T-cell (primary cell): Measurements from ENCODE around the gene GFM2. TPM values are rescaled to one million over a fixed set of nuclear protein-coding genes. Genes with fewer than 3 reads are reported as not detected.

Experiments used
- ATAC-seq, 4 experiments: fragments of 200-7000 bp in 3 of 4; fragments of 150-1000 bp in 1 of 4; cut with Tn5 transposase; replicated peaks in 1 of 4; 1 replicate in 3 of 4; 2 replicates in 1 of 4; pipeline ENCODE4 v1.10.0; 2021; ENCODE audit warnings: moderate library complexity in 3 of 4, mild to moderate bottlenecking in 2 of 4, moderate number of reproducible peaks in 1 of 4
- CTCF ChIA-PET, 2 donors: fragments of 300-600 bp; sonication (Branson Sonifier 250); formaldehyde crosslinking; loops; one replicate each; lab custom pipeline; 2022; ENCODE audit warnings: antibody characterized with exemption in 2 of 2; lab: Charles Lee
- POLR2A ChIA-PET, 2 donors: fragments of 300-600 bp; sonication (Branson Sonifier 250); formaldehyde crosslinking; loops; one replicate each; lab custom pipeline; 2022; ENCODE audit warnings: antibody characterized with exemption in 2 of 2; lab: Charles Lee
- DNase-seq, 35 experiments: peaks; one replicate each; pipeline versions ENCODE4 v3.0.0 to v3.0.0-alpha.2; 2013 to 2023
- H3K27ac ChIP-seq: one replicate; pipeline ENCODE4 v1.5.1; 2013; ENCODE audit warnings: low read length
- H3K27me3 ChIP-seq, 2 experiments: replicated peaks in 1 of 2; 1 replicate in 1 of 2; 2 replicates in 1 of 2; pipeline versions ENCODE4 v1.6.1 to v1.7.0; 2013; ENCODE audit warnings: low read length in 1 of 2, mixed read lengths in 1 of 2; ENCODE audit not compliant: control insufficient read depth in 2 of 2, insufficient read depth in 2 of 2; ENCODE audit errors: extremely low read depth in 1 of 2
- H3K36me3 ChIP-seq, 2 donors: 1 replicate in 1 of 2; 2 replicates in 1 of 2; pipeline versions ENCODE4 v1.6.1 to v1.7.0; 2013; ENCODE audit warnings: low read length in 1 of 2; ENCODE audit not compliant: control insufficient read depth in 2 of 2, insufficient read depth in 1 of 2; ENCODE audit errors: extremely low read depth in 1 of 2
- H3K4me1 ChIP-seq, 2 experiments: 1 replicate in 1 of 2; 2 replicates in 1 of 2; pipeline versions ENCODE4 v1.6.1 to v1.7.0; 2013; ENCODE audit warnings: low read length in 2 of 2, mixed read lengths in 1 of 2; ENCODE audit not compliant: insufficient read depth in 2 of 2, control insufficient read depth in 1 of 2; ENCODE audit errors: extremely low read depth in 1 of 2
- H3K4me3 ChIP-seq, 2 donors: 1 replicate in 1 of 2; 2 replicates in 1 of 2; pipeline versions ENCODE4 v1.5.1 to v1.7.0; 2013; ENCODE audit warnings: mild to moderate bottlenecking in 2 of 2, low read length in 1 of 2, moderate library complexity in 1 of 2; ENCODE audit not compliant: control insufficient read depth in 1 of 2; ENCODE audit errors: extremely low read depth in 1 of 2
- H3K9me3 ChIP-seq: 2 replicates; pipeline ENCODE4 v1.7.0; 2013
- H3K27ac Mint-ChIP-seq, 2 donors: one replicate each; pipeline ENCODE4 v1.8.0; 2020 to 2021; ENCODE audit warnings: mild to moderate bottlenecking in 2 of 2, mixed read lengths in 2 of 2
- H3K27me3 Mint-ChIP-seq, 2 donors: one replicate each; pipeline ENCODE4 v1.8.0; 2021 to 2022; ENCODE audit warnings: mixed read lengths in 2 of 2
- H3K36me3 Mint-ChIP-seq: one replicate; pipeline ENCODE4 v1.8.0; 2021; ENCODE audit warnings: mixed read lengths
- H3K4me1 Mint-ChIP-seq, 3 donors: one replicate each; pipeline ENCODE4 v1.8.0; 2020 to 2022; ENCODE audit warnings: mixed read lengths in 3 of 3, mild to moderate bottlenecking in 1 of 3
- H3K4me3 Mint-ChIP-seq, 3 donors: one replicate each; pipeline ENCODE4 v1.8.0; 2020 to 2022; ENCODE audit warnings: mild to moderate bottlenecking in 3 of 3, mixed read lengths in 3 of 3, moderate library complexity in 3 of 3
- H3K9me3 Mint-ChIP-seq, 3 donors: one replicate each; pipeline ENCODE4 v1.8.0; 2020 to 2022; ENCODE audit warnings: mixed read lengths in 3 of 3
- WGBS: methylation state at CpG from one replicate; pipeline ENCODE4 v1.1.5; 2013; ENCODE audit warnings: missing lambda C conversion rate; ENCODE audit not compliant: insufficient coverage; 5-methylcytosine and 5-hydroxymethylcytosine counted together
- total RNA-seq, 35 experiments: library from RNA in 6 of 35; stranded (reverse) in 6 of 35; fragments of 120-200 nt in 1 of 35; gene quantifications; one replicate each; pipeline versions ENCODE4 v1.2.1 to v1.2.4 and lab custom pipeline; 2013 to 2026

Gene GFM2
- total RNA-seq, 5 donors from 2014 or later (not counting 1 experiment from before 2014, with no cell fraction given), result 13.7 to 21.8 (median 20.3) TPM

DNA sequence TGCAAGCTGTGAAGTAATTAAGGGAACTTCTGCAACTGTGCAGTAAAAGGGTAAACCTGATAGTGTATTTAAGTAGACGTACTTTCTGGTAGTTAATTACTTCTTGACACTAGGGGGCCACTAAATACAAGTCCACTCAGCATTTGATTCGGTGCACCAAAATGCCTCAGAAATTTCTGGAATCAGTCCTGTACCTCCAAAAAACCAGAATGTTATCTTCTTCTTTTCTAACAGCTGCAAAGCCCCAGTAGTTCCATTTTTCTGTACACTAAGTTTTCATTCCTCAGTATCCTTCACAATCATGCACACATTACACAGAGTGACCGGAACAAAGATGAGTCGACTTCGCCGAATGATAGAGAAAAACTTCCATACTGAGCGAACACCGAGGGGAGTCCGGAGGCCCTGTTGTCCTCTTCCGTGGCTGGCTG lies 484 bp downstream of the GFM2 start:
- Histone ChIP-seq H3K27me3 (no peaks in the 10 kb centered on the region), H3K9me3 (no peaks in the 10 kb centered on the region), H3K4me1 (peaks cover 23 to 25% of the 10 kb centered on the region in 2 experiments), H3K4me3 (peak overlapping the region; percentile 76 to 96), H3K36me3 (peaks cover 0 to 31% of the 10 kb centered on the region in 2 donors), H3K27ac (peak overlapping the region; percentile 54)
- CTCF ChIA-PET, result interaction anchor here (0.8 to 1.3 kb wide), 3 partner anchors 81 to 570 kb away, joined by 3 to 5 read pairs (median 3); partner anchors contain the start of genes HEXB (in 1 of the 2) and HMGCR (in 1 of the 2)
- H3K27ac Mint-ChIP-seq, result peak overlapping the region; percentile 94 to 97
- POLR2A ChIA-PET, result no interaction called here
- peak in 10 of 35 experiments; percentile 3 to 72 (median 13) for DNase-seq
- ATAC-seq, result peak; percentile 53 to 63 (median 60)
- WGBS, result 2% methylated on average over 9 of the region's 10 CpGs
- peaks cover 26% of the 10 kb centered on the region for H3K36me3 Mint-ChIP-seq
- no peaks in the 10 kb centered on the region for H3K9me3 Mint-ChIP-seq
- H3K27me3 Mint-ChIP-seq, result no peaks in the 10 kb centered on the region
- H3K4me1 Mint-ChIP-seq, result peaks cover 23 to 58% (median 51%) of the 10 kb centered on the region in 3 donors
- H3K4me3 Mint-ChIP-seq, result peak overlapping the region; percentile 99 to 100 (median 99)

GRCh38 chr5:74765929-74766328 lies 988 bp downstream of the GFM2 start:
- Mint-ChIP-seq H3K4me1 (peaks cover 23 to 58% (median 54%) of the 10 kb centered on the region in 3 donors), H3K4me3 (peak overlapping the region; percentile 99 to 100 (median 99)), H3K27ac (no peak overlapping the region), H3K9me3 (no peaks in the 10 kb centered on the region), H3K36me3 (peaks cover 27% of the 10 kb centered on the region), H3K27me3 (no peaks in the 10 kb centered on the region)
- no peak for ATAC-seq
- H3K9me3 ChIP-seq, result no peaks in the 10 kb centered on the region
- DNase-seq, result peak in 1 of 35 experiments; percentile 7
- H3K27me3 ChIP-seq, result no peaks in the 10 kb centered on the region
- ChIA-PET CTCF (interaction anchor here (0.8 to 1.3 kb wide), 3 partner anchors 153 to 956 kb away, joined by 3 to 5 read pairs (median 3); partner anchors contain the start of gene HMGCR (in 1 of the 2)), POLR2A (no interaction called here)
- H3K4me1 ChIP-seq, result peaks cover 23 to 25% of the 10 kb centered on the region in 2 experiments
- H3K27ac ChIP-seq, result no peak overlapping the region
- peaks cover 0 to 31% of the 10 kb centered on the region in 2 donors for H3K36me3 ChIP-seq
- 68% methylated on average over 17 of the region's 27 CpGs for WGBS
- H3K4me3 ChIP-seq, result peak overlapping the region; percentile 76 to 96

DNA sequence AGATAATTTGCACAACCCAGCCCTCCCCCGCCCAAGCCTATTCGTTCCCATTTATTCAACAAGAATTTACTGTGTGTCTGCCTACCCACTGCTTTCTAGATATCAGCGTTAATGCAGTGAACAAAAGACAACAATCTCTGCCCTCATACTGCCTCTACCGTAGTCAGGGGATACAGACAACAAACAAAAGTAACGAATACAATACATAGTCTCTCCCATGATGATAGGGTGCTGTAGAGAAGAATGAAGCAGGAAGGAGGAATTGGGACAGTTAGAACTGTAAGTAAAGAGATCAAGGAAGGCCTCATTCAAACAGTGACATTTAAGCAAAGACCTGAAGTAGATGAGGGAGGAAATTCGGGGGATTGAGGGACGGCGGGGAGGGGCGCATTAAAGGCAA lies 1.7 kb downstream of the GFM2 start:
- ATAC-seq, result no peak
- ChIA-PET POLR2A (interaction anchor here (0.6 to 0.7 kb wide), 2 partner anchors 19 to 463 kb away, joined by 6 to 8 read pairs; no protein-coding TSS in a partner anchor), CTCF (interaction anchor here (0.6 to 0.8 kb wide), 3 partner anchors 44 to 981 kb away, joined by 3 to 5 read pairs (median 3); no protein-coding TSS in a partner anchor)
- H3K27ac Mint-ChIP-seq, result peak overlapping the region in 1 of 2 donors; percentile 41
- Histone ChIP-seq H3K9me3 (no peaks in the 10 kb centered on the region), H3K4me1 (peaks cover 23 to 25% of the 10 kb centered on the region in 2 experiments), H3K27ac (no peak overlapping the region), H3K4me3 (no peak overlapping the region), H3K27me3 (no peaks in the 10 kb centered on the region), H3K36me3 (peaks cover 0 to 30% of the 10 kb centered on the region in 2 donors)
- peak overlapping the region; percentile 63 to 100 (median 99) for H3K4me3 Mint-ChIP-seq
- peaks cover 28% of the 10 kb centered on the region for H3K36me3 Mint-ChIP-seq
- DNase-seq, result no peak
- 88% methylated on average over 3 of the region's 9 CpGs for WGBS
- H3K9me3 Mint-ChIP-seq, result no peaks in the 10 kb centered on the region
- peaks cover 30 to 59% (median 57%) of the 10 kb centered on the region in 3 donors for H3K4me1 Mint-ChIP-seq
- H3K27me3 Mint-ChIP-seq, result no peaks in the 10 kb centered on the region

GRCh38 chr5:74763504-74763903 lies 3.4 kb downstream of the GFM2 start:
- ATAC-seq, result no peak
- Histone ChIP-seq H3K36me3 (peaks cover 4 to 28% of the 10 kb centered on the region in 2 donors), H3K4me1 (peaks cover 23 to 25% of the 10 kb centered on the region in 2 experiments), H3K9me3 (no peaks in the 10 kb centered on the region), H3K27ac (no peak overlapping the region), H3K27me3 (no peaks in the 10 kb centered on the region), H3K4me3 (no peak overlapping the region)
- Mint-ChIP-seq H3K4me3 (no peak overlapping the region), H3K27ac (no peak overlapping the region), H3K27me3 (no peaks in the 10 kb centered on the region), H3K36me3 (peaks cover 27% of the 10 kb centered on the region), H3K4me1 (peaks cover 32 to 56% (median 55%) of the 10 kb centered on the region in 3 donors), H3K9me3 (no peaks in the 10 kb centered on the region)
- ChIA-PET CTCF (interaction anchor here in 1 of 2 donors (0.5 kb wide), 1 partner anchor 8 kb away, joined by 4 read pairs; no protein-coding TSS in a partner anchor), POLR2A (interaction anchor here (0.6 kb wide), 3 partner anchors 20 to 612 kb away, joined by 3 to 4 read pairs (median 4); no protein-coding TSS in a partner anchor)
- no peak for DNase-seq

DNA sequence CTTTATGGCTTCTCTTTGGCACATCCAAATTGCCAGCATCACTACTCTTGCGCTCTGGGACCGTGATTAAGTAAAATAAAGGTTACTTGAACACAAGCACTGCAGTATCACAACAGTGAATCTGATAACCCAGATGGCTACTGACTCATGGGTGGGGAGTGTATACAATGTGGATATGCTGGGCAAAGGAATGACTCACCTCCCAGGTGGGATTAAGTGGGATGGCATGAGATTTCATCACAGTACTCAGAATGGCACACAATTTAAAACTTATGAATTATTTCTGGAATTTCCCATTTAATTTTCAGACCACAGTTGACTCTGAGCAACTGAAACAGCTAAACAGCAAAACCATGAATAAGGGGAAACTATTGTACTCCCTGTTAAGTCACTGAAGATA lies 4.3 kb downstream of the GFM2 start:
- ChIA-PET POLR2A (no interaction called here), CTCF (no interaction called here)
- Mint-ChIP-seq H3K27ac (no peak overlapping the region), H3K4me3 (no peak overlapping the region), H3K27me3 (no peaks in the 10 kb centered on the region), H3K9me3 (no peaks in the 10 kb centered on the region), H3K36me3 (peaks cover 34% of the 10 kb centered on the region), H3K4me1 (peaks cover 25 to 49% (median 47%) of the 10 kb centered on the region in 3 donors)
- Histone ChIP-seq H3K9me3 (no peaks in the 10 kb centered on the region), H3K36me3 (peaks cover 8 to 36% of the 10 kb centered on the region in 2 donors), H3K27ac (no peak overlapping the region), H3K4me1 (peaks cover 17% of the 10 kb centered on the region in 2 experiments), H3K4me3 (no peak overlapping the region), H3K27me3 (no peaks in the 10 kb centered on the region)
- DNase-seq, result no peak
- WGBS, result no CpG with 5 or more reads among the region's 2 CpGs
- ATAC-seq, result no peak

GRCh38 chr5:74761241-74761640 lies 5.7 kb downstream of the GFM2 start:
- ATAC-seq (no peak), DNase-seq (no peak)
- Histone ChIP-seq H3K4me1 (peaks cover 16% of the 10 kb centered on the region in 2 experiments), H3K36me3 (peaks cover 11 to 46% of the 10 kb centered on the region in 2 donors), H3K27me3 (no peaks in the 10 kb centered on the region), H3K27ac (no peak overlapping the region), H3K4me3 (no peak overlapping the region), H3K9me3 (no peaks in the 10 kb centered on the region)
- WGBS, result no CpG with 5 or more reads among the region's 1 CpG
- Mint-ChIP-seq H3K4me3 (no peak overlapping the region), H3K27me3 (no peaks in the 10 kb centered on the region), H3K4me1 (peaks cover 25 to 41% (median 40%) of the 10 kb centered on the region in 3 donors), H3K27ac (no peak overlapping the region), H3K9me3 (peaks cover 0 to 4% (median 2%) of the 10 kb centered on the region in 3 donors), H3K36me3 (peaks cover 41% of the 10 kb centered on the region)
- POLR2A ChIA-PET, result interaction anchor here in 1 of 2 donors (0.6 kb wide), 2 partner anchors 34 to 629 kb away, joined by 3 to 4 read pairs; no protein-coding TSS in a partner anchor
- CTCF ChIA-PET, result interaction anchor here (0.6 to 1.1 kb wide), 2 partner anchors 12 to 78 kb away, joined by 3 to 4 read pairs; no protein-coding TSS in a partner anchor
